CD4-positive, alpha-beta memory T cell (primary cell): ENCODE data around the gene DAB1. TPM values are rescaled to one million over a fixed set of nuclear protein-coding genes. Genes with fewer than 3 reads are reported as not detected.

Experiments
- CTCF ChIA-PET: fragments of 350-600 bp; sonication (Branson Sonifier 250); formaldehyde crosslinking; loops from one replicate; lab custom pipeline; 2021; ENCODE audit warnings: inconsistent platforms; ENCODE audit not compliant: partially characterized antibody; lab: Charles Lee
- POLR2A ChIA-PET: fragments of 350-600 bp; sonication (Branson Sonifier 250); formaldehyde crosslinking; loops from one replicate; lab custom pipeline; 2021; ENCODE audit not compliant: partially characterized antibody; lab: Charles Lee
- DNase-seq, 5 donors: peaks; one replicate each; pipeline versions ENCODE4 v3.0.0 to v3.0.0-alpha.2; 2020 to 2022; ENCODE audit warnings: mixed read lengths in 1 of 5
- H3K27ac ChIP-seq: one replicate; pipeline ENCODE4 v1.7.0; 2013; ENCODE audit warnings: low read depth, low read length
- H3K27me3 ChIP-seq: 2 replicates; pipeline ENCODE4 v1.7.0; 2013; ENCODE audit warnings: mild to moderate bottlenecking, low read length, moderate library complexity; ENCODE audit not compliant: insufficient read depth
- H3K36me3 ChIP-seq: 2 replicates; pipeline ENCODE4 v1.7.0; 2013; ENCODE audit warnings: mild to moderate bottlenecking, low read length, moderate library complexity; ENCODE audit not compliant: insufficient read depth
- H3K4me1 ChIP-seq: 2 replicates; pipeline ENCODE4 v1.7.0; 2013; ENCODE audit warnings: mild to moderate bottlenecking, low read length, moderate library complexity; ENCODE audit not compliant: insufficient read depth
- H3K4me3 ChIP-seq, 2 donors: one replicate each; pipeline ENCODE4 v1.7.0; 2013; ENCODE audit warnings: low read length in 2 of 2, mild to moderate bottlenecking in 1 of 2
- H3K9me3 ChIP-seq, 2 donors: one replicate each; pipeline ENCODE4 v1.7.0; 2013; ENCODE audit warnings: low read length in 2 of 2, control low read depth in 1 of 2; ENCODE audit not compliant: control insufficient read depth in 1 of 2
- H3K27ac Mint-ChIP-seq, 7 donors: one replicate each; pipeline ENCODE4 v1.8.0; 2020 to 2021; ENCODE audit warnings: mixed read lengths in 7 of 7, mild to moderate bottlenecking in 6 of 7, inconsistent platforms in 3 of 7, moderate library complexity in 3 of 7
- H3K27me3 Mint-ChIP-seq, 2 donors: one replicate each; pipeline ENCODE4 v1.8.0; 2020 to 2021; ENCODE audit warnings: mixed read lengths in 2 of 2
- H3K36me3 Mint-ChIP-seq, 2 donors: one replicate each; pipeline ENCODE4 v1.8.0; 2020 to 2021; ENCODE audit warnings: mixed read lengths in 2 of 2, inconsistent platforms in 1 of 2, mild to moderate bottlenecking in 1 of 2
- H3K4me1 Mint-ChIP-seq, 4 donors: one replicate each; pipeline ENCODE4 v1.8.0; 2020 to 2021; ENCODE audit warnings: mixed read lengths in 4 of 4, mild to moderate bottlenecking in 1 of 4
- H3K4me3 Mint-ChIP-seq, 8 donors: one replicate each; pipeline ENCODE4 v1.8.0; 2020 to 2021; ENCODE audit warnings: mixed read lengths in 8 of 8, mild to moderate bottlenecking in 7 of 8, moderate library complexity in 6 of 8, inconsistent platforms in 3 of 8
- H3K9me3 Mint-ChIP-seq, 8 donors: one replicate each; pipeline ENCODE4 v1.8.0; 2020 to 2021; ENCODE audit warnings: mixed read lengths in 8 of 8, mild to moderate bottlenecking in 5 of 8, inconsistent platforms in 3 of 8, moderate library complexity in 1 of 8
- intact Hi-C: fragments of 100-400 bp; cut with micrococcal nuclease; formaldehyde crosslinking; loops from one replicate; pipeline ENCODE4 v1.15.1; 2023
- polyA plus RNA-seq, 2 donors: library from polyadenylated mRNA; unstranded; fragments of 300-500 nt; fragmentation: Illumina TruSeq; gene quantifications; one replicate each; pipeline ENCODE4 v1.2.3, GENCODE V29; 2021
- total RNA-seq, 2 experiments: library from RNA; stranded (reverse); gene quantifications; one replicate each; pipeline ENCODE4 v1.2.3, GENCODE V29; 2021

Gene DAB1
- total and polyA plus RNA-seq, 4 experiments from 2014 or later: 1.5 to 3.9 (median 3.2) TPM

- Mint-ChIP-seq H3K36me3 (no peaks in the 10 kb centered on the region), H3K27ac (no peak overlapping the region), H3K9me3 (peaks cover 0 to 5% (median under 1%) of the 10 kb centered on the region in 8 donors), H3K4me1 (peaks cover 3 to 24% (median 9%) of the 10 kb centered on the region in 4 donors), H3K27me3 (peaks cover 39 to 41% of the 10 kb centered on the region in 2 donors), H3K4me3 (peak overlapping the region in 7 of 8 donors; percentile 43 to 76 (median 70))
- Histone ChIP-seq H3K9me3 (no peaks in the 10 kb centered on the region), H3K27me3 (peaks cover 9% of the 10 kb centered on the region), H3K27ac (no peak overlapping the region), H3K4me1 (no peaks in the 10 kb centered on the region), H3K4me3 (no peak overlapping the region), H3K36me3 (no peaks in the 10 kb centered on the region)
- CTCF ChIA-PET: no interaction called here
- intact Hi-C loops: no loop called here
- no peak for DNase-seq
- POLR2A ChIA-PET: no interaction called here
Measured at GRCh38 chr1:57424231-57425027, 569 bp upstream of the DAB1 start.

GRCh38 chr1:57423135-57423655 is 665 bp downstream of the DAB1 start:
- peaks cover 0 to 5% (median 0%) of the 10 kb centered on the region in 8 donors for H3K9me3 Mint-ChIP-seq
- intact Hi-C loops: no loop called here
- H3K4me1 ChIP-seq: no peaks in the 10 kb centered on the region
- H3K36me3 Mint-ChIP-seq: no peaks in the 10 kb centered on the region
- no peak for DNase-seq
- H3K9me3 ChIP-seq: no peaks in the 10 kb centered on the region
- no peak overlapping the region for H3K4me3 ChIP-seq
- H3K27ac Mint-ChIP-seq: no peak overlapping the region
- POLR2A ChIA-PET: no interaction called here
- H3K4me3 Mint-ChIP-seq: peak overlapping the region in 6 of 8 donors; percentile 28 to 79 (median 61)
- H3K36me3 ChIP-seq: no peaks in the 10 kb centered on the region
- no peak overlapping the region for H3K27ac ChIP-seq
- peaks cover 9% of the 10 kb centered on the region for H3K27me3 ChIP-seq
- peaks cover 38% of the 10 kb centered on the region in 2 donors for H3K27me3 Mint-ChIP-seq
- peaks cover 3 to 24% (median 9%) of the 10 kb centered on the region in 4 donors for H3K4me1 Mint-ChIP-seq
- CTCF ChIA-PET: no interaction called here

- Mint-ChIP-seq H3K27me3 (peaks cover 40% of the 10 kb centered on the region in 2 donors), H3K9me3 (peaks cover 0 to 5% (median 0%) of the 10 kb centered on the region in 8 donors), H3K27ac (no peak overlapping the region), H3K4me1 (peaks cover 3 to 24% (median 9%) of the 10 kb centered on the region in 4 donors), H3K36me3 (no peaks in the 10 kb centered on the region), H3K4me3 (peak overlapping the region in 5 of 8 donors; percentile 25 to 79 (median 63))
- Histone ChIP-seq H3K27ac (no peak overlapping the region), H3K4me3 (no peak overlapping the region), H3K36me3 (no peaks in the 10 kb centered on the region), H3K9me3 (no peaks in the 10 kb centered on the region), H3K27me3 (peaks cover 9% of the 10 kb centered on the region), H3K4me1 (no peaks in the 10 kb centered on the region)
- DNase-seq: no peak
- intact Hi-C loops: no loop called here
- CTCF ChIA-PET: no interaction called here
- POLR2A ChIA-PET: no interaction called here
Measured at GRCh38 chr1:57422271-57423134, 1.4 kb downstream of the DAB1 start.

GRCh38 chr1:57421806-57422205 is 2.1 kb downstream of the DAB1 start:
- Mint-ChIP-seq H3K9me3 (peaks cover 0 to 5% (median 0%) of the 10 kb centered on the region in 8 donors), H3K4me1 (peaks cover 3 to 24% (median 9%) of the 10 kb centered on the region in 4 donors), H3K27me3 (peaks cover 40% of the 10 kb centered on the region in 2 donors), H3K27ac (no peak overlapping the region), H3K36me3 (no peaks in the 10 kb centered on the region), H3K4me3 (peak overlapping the region in 2 of 8 donors; percentile 44 to 69)
- ChIA-PET CTCF (no interaction called here), POLR2A (no interaction called here)
- Histone ChIP-seq H3K9me3 (no peaks in the 10 kb centered on the region), H3K4me1 (no peaks in the 10 kb centered on the region), H3K27ac (no peak overlapping the region), H3K36me3 (no peaks in the 10 kb centered on the region), H3K4me3 (no peak overlapping the region), H3K27me3 (peaks cover 9% of the 10 kb centered on the region)
- intact Hi-C loops: no loop called here
- DNase-seq: no peak

- Histone ChIP-seq H3K4me3 (no peak overlapping the region), H3K27ac (no peak overlapping the region), H3K27me3 (peaks cover 9% of the 10 kb centered on the region), H3K36me3 (no peaks in the 10 kb centered on the region), H3K4me1 (no peaks in the 10 kb centered on the region), H3K9me3 (no peaks in the 10 kb centered on the region)
- CTCF ChIA-PET: no interaction called here
- no peak overlapping the region for H3K27ac Mint-ChIP-seq
- H3K36me3 Mint-ChIP-seq: no peaks in the 10 kb centered on the region
- intact Hi-C loops: no loop called here
- H3K4me1 Mint-ChIP-seq: peaks cover 3 to 24% (median 9%) of the 10 kb centered on the region in 4 donors
- peaks cover 0 to 5% (median 0%) of the 10 kb centered on the region in 8 donors for H3K9me3 Mint-ChIP-seq
- no peak for DNase-seq
- POLR2A ChIA-PET: no interaction called here
- H3K4me3 Mint-ChIP-seq: peak overlapping the region in 1 of 8 donors; percentile 25
- peaks cover 36 to 40% of the 10 kb centered on the region in 2 donors for H3K27me3 Mint-ChIP-seq
Measured at GRCh38 chr1:57420981-57421785, 2.7 kb downstream of the DAB1 start.

- CTCF ChIA-PET: no interaction called here
- peaks cover 1 to 17% (median 7%) of the 10 kb centered on the region in 4 donors for H3K4me1 Mint-ChIP-seq
- no peaks in the 10 kb centered on the region for H3K36me3 Mint-ChIP-seq
- H3K4me3 Mint-ChIP-seq: no peak overlapping the region
- intact Hi-C loops: no loop called here
- H3K4me3 ChIP-seq: no peak overlapping the region
- DNase-seq: no peak
- H3K9me3 Mint-ChIP-seq: peaks cover 0 to 3% (median 0%) of the 10 kb centered on the region in 8 donors
- H3K27me3 ChIP-seq: peaks cover 9% of the 10 kb centered on the region
- H3K36me3 ChIP-seq: no peaks in the 10 kb centered on the region
- no peaks in the 10 kb centered on the region for H3K9me3 ChIP-seq
- H3K27ac ChIP-seq: no peak overlapping the region
- H3K4me1 ChIP-seq: no peaks in the 10 kb centered on the region
- POLR2A ChIA-PET: no interaction called here
- no peak overlapping the region for H3K27ac Mint-ChIP-seq
- H3K27me3 Mint-ChIP-seq: peaks cover 20 to 26% of the 10 kb centered on the region in 2 donors
Measured at GRCh38 chr1:57418971-57419370, 4.9 kb downstream of the DAB1 start.
